ENCODE data around the gene MYL10. TPM values are rescaled to one million over a fixed set of nuclear protein-coding genes. Genes with fewer than 3 reads are reported as not detected.

MYL10 gene
- total and polyA plus RNA-seq, 2 of the 13 experiments (the other 11 are each of a cell fraction or from before 2014, with no cell fraction given): not detected

DNA sequence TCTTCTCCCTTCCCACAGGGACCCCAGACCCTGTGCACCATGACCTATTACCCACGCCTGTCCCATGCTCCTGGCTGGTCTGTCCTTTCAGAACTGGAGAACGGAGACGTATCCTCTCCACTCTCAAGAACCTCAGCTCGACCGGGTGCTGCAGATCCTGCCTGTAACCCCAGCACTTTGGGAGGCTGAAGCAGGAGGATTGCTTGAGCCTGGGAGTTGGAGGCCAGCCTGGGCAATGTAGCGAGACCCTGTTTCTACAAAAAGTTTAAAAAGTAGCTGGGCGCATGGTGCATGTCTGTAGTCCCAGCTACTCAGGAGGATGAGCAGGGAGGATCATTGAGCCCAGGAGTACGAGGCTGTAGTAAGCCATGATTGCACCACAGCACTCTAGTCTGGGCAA, 37.2 kb upstream of the MYL10 start:
- in situ Hi-C loops (cut with HindIII; ENCODE audit: extremely low pct_ligation_motif_present, low pct_unique_long_range_greater_than_20kb): no loop called here
- BruUV-seq (replicated peaks): no TSS peak
- TF ChIP-seq ZNF616 (CRISPR knock-in tag; IDR thresholded peaks at IDR 0.05; ENCODE audit: low read depth): no peak
- TF ChIP-seq ZNF24 (IDR thresholded peaks at IDR 0.05): no peak
- TF ChIP-seq, protein P1, sequence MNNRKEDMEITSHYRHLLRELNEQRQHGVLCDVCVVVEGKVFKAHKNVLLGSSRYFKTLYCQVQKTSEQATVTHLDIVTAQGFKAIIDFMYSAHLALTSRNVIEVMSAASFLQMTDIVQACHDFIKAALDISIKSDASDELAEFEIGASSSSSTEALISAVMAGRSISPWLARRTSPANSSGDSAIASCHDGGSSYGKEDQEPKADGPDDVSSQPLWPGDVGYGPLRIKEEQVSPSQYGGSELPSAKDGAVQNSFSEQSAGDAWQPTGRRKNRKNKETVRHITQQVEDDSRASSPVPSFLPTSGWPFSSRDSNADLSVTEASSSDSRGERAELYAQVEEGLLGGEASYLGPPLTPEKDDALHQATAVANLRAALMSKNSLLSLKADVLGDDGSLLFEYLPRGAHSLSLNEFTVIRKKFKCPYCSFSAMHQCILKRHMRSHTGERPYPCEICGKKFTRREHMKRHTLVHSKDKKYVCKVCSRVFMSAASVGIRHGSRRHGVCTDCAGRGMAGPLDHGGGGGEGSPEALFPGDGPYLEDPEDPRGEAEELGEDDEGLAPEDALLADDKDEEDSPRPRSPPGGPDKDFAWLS (CRISPR knock-in tag; IDR thresholded peaks at IDR 0.05; ENCODE audit: borderline replicate concordance): no peak
- no peak for TF ChIP-seq NPAS2 (CRISPR knock-in tag; IDR thresholded peaks at IDR 0.05; ENCODE audit: borderline replicate concordance)
- TF ChIP-seq, protein P2, sequence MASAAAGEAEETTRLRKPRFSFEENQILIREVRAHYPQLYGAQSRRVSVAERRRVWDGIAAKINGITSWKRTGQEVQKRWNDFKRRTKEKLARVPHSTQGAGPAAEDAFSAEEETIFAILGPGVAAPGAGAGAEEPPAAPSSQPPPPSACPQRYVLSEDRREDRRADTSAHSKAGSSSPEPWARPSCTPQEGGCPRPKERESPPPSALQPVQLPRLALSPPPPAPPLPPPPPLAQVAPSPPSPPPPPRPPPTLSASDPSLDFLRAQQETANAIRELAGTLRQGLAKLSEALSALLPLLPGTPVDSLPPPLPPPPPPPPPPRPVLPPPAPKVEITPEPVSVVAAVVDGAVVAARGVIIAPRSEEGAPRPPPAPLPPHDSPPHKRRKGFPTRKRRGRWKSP (CRISPR knock-in tag; IDR thresholded peaks at IDR 0.05): no peak
- TF ChIP-seq MEIS2 (CRISPR knock-in tag; IDR thresholded peaks at IDR 0.05): no peak
- TF ChIP-seq, protein P3, sequence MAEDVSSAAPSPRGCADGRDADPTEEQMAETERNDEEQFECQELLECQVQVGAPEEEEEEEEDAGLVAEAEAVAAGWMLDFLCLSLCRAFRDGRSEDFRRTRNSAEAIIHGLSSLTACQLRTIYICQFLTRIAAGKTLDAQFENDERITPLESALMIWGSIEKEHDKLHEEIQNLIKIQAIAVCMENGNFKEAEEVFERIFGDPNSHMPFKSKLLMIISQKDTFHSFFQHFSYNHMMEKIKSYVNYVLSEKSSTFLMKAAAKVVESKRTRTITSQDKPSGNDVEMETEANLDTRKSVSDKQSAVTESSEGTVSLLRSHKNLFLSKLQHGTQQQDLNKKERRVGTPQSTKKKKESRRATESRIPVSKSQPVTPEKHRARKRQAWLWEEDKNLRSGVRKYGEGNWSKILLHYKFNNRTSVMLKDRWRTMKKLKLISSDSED (CRISPR knock-in tag; IDR thresholded peaks at IDR 0.05): no peak
- TF ChIP-seq ZNF430 (CRISPR knock-in tag; IDR thresholded peaks at IDR 0.05): no peak
- no peak for TF ChIP-seq ZSCAN29 (CRISPR knock-in tag; conservative IDR thresholded peaks at IDR 0.05)
- TF ChIP-seq, protein P4, sequence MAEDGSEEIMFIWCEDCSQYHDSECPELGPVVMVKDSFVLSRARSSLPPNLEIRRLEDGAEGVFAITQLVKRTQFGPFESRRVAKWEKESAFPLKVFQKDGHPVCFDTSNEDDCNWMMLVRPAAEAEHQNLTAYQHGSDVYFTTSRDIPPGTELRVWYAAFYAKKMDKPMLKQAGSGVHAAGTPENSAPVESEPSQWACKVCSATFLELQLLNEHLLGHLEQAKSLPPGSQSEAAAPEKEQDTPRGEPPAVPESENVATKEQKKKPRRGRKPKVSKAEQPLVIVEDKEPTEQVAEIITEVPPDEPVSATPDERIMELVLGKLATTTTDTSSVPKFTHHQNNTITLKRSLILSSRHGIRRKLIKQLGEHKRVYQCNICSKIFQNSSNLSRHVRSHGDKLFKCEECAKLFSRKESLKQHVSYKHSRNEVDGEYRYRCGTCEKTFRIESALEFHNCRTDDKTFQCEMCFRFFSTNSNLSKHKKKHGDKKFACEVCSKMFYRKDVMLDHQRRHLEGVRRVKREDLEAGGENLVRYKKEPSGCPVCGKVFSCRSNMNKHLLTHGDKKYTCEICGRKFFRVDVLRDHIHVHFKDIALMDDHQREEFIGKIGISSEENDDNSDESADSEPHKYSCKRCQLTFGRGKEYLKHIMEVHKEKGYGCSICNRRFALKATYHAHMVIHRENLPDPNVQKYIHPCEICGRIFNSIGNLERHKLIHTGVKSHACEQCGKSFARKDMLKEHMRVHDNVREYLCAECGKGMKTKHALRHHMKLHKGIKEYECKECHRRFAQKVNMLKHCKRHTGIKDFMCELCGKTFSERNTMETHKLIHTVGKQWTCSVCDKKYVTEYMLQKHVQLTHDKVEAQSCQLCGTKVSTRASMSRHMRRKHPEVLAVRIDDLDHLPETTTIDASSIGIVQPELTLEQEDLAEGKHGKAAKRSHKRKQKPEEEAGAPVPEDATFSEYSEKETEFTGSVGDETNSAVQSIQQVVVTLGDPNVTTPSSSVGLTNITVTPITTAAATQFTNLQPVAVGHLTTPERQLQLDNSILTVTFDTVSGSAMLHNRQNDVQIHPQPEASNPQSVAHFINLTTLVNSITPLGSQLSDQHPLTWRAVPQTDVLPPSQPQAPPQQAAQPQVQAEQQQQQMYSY (CRISPR knock-in tag; IDR thresholded peaks at IDR 0.05): no peak
- no peak for TF ChIP-seq ZNF44 (CRISPR knock-in tag; IDR thresholded peaks at IDR 0.05)
- no peak for DNase-seq (ENCODE audit: low spot score)
- no peak overlapping the region for H2AFZ ChIP-seq (ENCODE audit: low read length)
- FAIRE-seq: no peak
- ChIA-PET POLR2A (no interaction called here), CTCF (ENCODE audit: low intra/inter-chr PET ratio, low total read pairs) (no interaction called here)
- H3K9ac ChIP-seq (ENCODE audit: insufficient read depth, low read depth, low read length): no peak overlapping the region
- WGBS (ENCODE audit: low lambda C conversion rate): 73% methylated on average over 6 of the region's 8 CpGs
- no peak for ATAC-seq
- no peaks in the 10 kb centered on the region for H3K36me3 ChIP-seq (replicated peaks in 1 of 2; ENCODE audit: control insufficient read depth in 1 of 2, insufficient read depth in 2 of 2, low read length in 2 of 2)
- intact Hi-C loops (cut with micrococcal nuclease; ENCODE audit: unreplicated experiment): no loop called here
- no peaks in the 10 kb centered on the region for H3K4me1 ChIP-seq (ENCODE audit: insufficient read depth, low read length)
- no peak overlapping the region for H3K4me2 ChIP-seq (ENCODE audit: low read depth, low read length)
- H3K9me3 ChIP-seq (ENCODE audit: low read length): no peaks in the 10 kb centered on the region
- H4K20me1 ChIP-seq (ENCODE audit: insufficient read depth, low read length): no peaks in the 10 kb centered on the region
- peaks cover 0 to 2% of the 10 kb centered on the region in 2 experiments; a peak in 1 of 5 replicates for H3K27me3 ChIP-seq (ENCODE audit: control insufficient read depth in 1 of 2, insufficient read depth in 2 of 2, low read length in 2 of 2)
- no peak overlapping the region for H3K4me3 ChIP-seq (replicated peaks in 1 of 3; ENCODE audit: insufficient read depth in 1 of 3, low read depth in 2 of 3, low read length in 3 of 3)
- H3K27ac ChIP-seq (ENCODE audit: extremely low read length, insufficient read depth, low read length): no peak overlapping the region
- no peaks in the 10 kb centered on the region for H3K79me2 ChIP-seq (ENCODE audit: insufficient read depth, low read length)

Measured in HepG2 (cell line).